Pons (tissue), 1 donor: ENCODE measurements around the gene TMEM245.
"Not testable (repeated sequence)": the region's sequence is repeated elsewhere in the genome, so short reads cannot be mapped to it uniquely, and the experiment has no call there.

Source experiments
- DNase-seq: peaks from one replicate; pipeline ENCODE4 v3.0.0-alpha.2; 2016; ENCODE audit warnings: low spot score

The TMEM245 gene

DNA sequence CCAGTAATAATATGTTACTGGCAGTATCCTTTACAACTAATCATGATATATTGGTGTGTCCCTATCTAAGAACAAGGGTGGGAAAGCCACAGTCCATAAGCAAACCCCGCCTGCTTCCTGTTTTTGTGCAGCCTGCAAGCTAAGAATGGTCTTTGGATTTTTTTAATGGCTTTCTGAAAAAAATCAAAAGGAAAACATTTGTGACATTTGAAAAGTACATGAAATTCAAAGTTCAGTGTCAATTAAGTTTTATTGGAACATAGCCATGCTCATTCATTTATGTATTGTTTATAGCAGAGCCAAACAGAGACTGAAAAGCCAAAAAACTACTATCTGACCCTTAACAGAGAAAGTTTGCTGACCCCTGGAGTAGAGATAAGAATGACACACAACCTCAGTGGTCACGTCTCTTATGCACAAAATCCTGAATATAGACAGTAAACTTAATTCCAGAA is 12.8 kb upstream of the TMEM245 start:
- no peak for DNase-seq

DNA sequence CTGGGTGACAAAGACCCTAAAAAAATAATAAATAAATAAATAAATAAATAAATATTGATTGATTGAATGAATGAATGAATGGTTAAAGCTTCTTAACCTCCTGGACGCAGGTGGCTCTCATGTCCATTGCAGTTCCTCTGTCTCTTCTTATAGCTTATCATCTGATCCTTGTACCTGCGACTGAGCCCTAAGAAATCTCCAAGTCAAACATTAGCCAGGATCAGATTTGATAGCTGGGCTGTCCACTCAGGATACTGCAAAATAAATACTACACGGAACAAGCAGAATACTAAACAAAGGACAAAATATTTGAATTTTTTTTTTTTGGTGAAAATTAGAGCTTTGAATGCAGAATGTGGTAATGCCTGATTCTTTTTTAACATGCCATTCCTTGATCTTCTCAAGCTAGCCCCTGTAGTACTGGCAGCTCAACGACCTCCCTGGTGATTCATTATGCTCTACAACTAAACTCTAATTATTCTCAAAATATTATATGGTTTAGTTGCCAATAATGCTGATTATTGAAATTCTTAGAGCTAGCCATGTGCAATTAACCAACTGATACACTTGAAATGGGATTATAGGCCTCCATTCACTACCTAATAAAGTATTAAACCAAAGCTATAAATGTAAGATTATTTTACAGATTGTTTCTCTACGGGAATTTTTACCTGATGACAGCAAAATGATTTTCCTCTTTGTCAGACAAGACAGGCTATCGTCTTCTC is 9.9 kb upstream of the TMEM245 start:
- no peak for DNase-seq

DNA sequence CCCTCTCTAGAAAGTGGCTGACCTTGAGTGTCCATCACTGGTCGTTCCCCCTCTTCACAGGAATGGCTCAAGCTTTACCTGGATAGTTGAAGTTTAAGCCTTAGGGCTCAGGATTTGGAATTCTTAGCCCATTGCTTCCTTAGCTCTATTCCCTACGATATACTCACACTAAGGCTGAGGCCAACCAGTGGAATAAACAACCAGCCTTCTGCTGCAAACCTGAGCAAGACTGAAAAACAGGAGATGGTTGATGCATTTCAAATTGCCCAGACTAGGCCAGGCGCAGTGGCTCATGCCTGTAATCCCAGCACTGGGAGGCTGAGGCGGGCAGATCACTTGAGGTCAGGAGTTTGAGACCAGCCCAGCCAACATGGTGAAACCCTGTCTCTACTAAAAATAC is 6.9 kb upstream of the TMEM245 start:
- DNase-seq: not testable (repeated sequence)

DNA sequence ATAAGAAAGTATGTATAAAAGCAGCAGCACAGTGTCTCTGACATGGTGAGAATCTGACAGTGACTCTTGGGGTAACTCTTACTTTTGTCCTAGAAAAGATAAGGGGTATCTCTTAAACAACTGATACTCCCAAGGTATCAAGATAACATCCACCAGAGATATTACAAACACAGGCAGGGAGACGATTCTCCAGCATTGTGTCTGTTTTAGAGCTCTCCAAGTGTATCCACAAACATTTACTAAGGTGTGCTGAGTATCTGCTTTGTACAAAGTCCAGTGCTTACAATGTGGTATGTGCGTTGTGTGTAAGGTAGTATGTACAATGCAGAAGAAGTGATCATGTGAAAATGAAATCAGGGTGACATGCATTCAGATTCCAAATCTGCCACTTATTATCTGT is 4.4 kb upstream of the TMEM245 start:
- DNase-seq: no peak

DNA sequence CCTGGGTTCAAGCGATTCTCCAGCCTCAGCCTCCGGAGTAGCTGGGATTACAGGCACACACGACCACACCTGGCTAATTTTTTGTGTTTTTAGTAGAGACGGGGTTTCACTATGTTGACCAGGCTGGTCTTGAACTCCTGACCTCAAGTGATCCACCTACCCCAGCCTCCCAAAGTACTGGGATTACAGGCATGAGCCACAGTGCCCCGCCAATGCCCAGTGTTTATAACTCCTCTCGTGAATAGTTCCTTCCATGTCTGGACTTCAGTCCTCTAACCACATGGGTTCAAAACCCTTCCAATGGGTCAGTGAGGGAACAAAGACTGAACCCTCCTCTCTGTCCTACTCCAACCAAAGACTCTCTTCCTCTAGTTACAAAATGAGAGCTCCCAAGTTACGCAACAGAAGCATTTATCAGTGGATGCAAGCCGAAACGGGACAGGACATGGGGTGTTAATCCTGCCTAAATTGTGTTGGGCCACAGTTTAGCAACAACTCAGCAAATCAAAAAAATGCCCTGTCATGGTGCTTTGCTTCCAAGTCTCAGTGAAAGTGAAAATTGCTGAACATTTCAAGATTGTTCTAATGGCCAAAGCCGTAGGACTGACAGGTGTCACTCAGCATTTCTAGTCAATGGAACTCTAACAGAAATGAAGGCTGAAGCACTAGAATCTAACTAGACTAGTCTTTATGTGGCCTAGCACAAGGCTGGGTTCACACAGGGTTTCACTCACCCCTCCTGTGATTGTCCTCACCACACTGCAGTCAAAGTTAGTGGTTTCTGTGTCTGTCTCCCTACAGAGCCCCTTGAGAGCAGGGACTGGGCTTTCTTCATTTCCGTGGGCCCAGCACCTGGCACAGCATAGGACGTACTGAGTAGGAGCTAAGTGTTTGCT is 3.2 kb upstream of the TMEM245 start:
- DNase-seq: no peak

DNA sequence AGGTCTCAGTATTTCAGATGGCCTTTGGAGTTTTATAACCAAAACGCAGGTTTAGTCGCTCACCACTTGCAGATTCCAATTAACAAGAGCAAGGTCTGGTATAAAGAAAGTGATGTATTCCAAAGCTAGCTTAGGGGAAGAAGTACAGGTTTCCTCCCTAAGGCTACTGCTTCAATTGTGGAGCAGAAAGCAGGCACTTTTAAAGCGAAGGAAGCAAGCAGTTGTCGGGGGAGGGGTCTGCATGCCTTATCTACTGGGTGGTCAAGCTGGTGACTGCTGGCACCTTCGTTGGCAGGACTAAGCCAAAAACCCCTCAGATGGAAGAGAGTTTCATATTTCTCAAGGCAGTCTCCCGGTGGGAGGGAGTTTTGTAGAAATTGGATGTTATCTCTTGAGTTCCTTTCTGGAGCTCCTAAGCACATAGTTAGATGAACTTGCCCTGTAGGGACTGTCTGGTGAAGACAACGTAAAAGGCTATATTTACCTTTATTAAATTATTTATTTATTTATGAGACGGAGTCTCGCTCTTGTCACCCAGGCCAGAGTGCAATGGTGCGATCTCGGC is 1.6 kb upstream of the TMEM245 start:
- DNase-seq: no peak

DNA sequence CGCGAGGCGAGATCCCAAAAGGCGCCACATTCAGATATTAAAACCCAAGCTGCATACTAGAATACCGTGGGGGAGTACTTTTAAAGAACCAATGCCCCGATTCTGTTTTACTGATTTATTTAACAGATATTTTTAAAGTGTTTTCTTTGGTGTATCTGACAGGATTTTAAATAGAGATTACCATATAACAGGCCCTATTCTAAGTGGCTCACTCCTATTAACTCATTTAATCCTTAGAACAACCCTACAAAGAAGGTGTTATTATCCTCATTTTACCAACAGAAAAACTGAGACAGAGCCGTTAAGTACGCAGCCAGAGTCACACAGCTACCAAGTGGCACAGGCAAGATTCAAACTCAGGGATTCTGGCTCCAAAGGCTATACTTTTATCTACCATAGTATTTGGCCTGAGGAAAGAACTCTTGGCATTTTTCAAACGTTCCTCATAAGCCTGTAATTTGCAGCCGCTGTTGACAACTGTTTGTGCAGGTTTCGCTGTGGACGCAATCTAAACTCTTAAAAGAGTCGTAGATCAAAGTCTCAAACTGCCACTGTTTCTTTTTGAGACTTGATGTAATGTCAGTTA is 550 bp upstream of the TMEM245 start:
- no peak for DNase-seq

DNA sequence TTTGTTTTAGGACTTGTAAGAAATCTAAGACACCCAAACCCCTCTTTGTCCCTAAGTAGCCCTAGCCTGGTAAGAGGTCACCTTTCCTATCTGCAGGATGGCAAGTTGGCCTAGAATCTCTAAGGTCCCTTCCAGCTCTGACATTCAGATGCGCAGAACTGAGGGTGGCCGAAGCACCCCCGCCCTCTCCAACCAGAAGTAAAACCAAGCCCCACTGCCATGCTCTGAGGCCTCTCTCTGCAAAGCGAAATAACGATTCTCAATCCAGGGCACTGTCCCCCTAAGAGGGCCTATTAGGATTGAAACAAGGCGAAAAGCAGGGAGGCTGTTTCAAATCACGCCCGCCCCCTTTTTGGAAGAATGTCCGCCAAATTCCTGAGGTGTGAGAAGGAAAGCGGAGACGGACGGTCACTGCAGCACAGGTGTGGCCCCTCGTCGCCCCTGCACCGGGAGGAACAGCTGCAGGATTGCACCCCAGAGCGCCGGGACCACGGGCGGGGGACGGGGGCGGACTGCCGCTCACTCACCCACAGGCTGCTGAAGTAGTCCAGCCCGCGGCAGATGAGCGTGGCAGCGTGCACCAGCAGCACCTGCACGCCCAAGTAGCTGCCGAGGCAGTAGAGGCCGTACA is 824 bp downstream of the TMEM245 start:
- no peak for DNase-seq

DNA sequence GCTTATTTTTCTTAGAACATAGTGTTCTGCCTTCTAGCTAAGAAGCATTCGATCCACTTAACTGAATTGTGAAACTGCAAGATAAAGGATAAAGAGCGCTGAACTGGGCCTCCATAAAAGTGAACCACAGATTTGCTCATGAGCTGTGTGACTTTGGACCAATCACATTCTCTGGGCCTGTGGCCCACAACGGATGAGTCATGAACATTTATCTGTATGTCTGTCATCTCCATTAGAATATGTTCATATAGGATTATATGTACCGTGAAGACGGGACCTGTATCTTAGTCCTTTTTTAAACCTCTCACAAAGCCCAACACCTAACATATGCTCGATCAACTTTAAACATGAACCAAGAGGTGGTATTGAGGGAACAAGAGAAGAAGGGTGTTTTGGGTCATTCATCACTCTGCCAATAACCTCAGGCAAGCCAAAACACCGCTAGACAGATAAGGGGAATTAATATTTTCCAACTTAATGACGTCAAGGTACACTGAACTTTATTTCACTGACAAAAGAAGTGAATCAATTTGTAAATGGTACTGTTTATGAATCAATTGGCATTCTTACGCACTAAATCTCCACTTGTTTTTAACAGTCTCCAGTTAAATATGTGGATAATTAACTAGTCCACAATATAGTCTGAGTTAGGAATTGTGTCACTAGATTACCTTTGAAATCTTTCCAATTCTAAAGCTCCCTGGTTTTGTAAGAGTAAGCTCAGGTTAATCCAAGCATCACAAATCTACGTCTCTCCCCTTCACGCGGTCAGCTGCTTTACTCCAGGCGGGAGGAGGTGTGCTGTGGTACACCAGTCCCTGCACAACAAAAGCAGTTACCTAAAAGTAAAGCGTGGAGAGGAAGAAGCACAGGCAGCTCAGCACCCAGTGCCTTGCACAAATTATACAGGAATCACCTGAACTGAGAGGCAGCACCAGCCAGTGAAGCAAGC is 1.6 kb downstream of the TMEM245 start:
- DNase-seq: no peak

DNA sequence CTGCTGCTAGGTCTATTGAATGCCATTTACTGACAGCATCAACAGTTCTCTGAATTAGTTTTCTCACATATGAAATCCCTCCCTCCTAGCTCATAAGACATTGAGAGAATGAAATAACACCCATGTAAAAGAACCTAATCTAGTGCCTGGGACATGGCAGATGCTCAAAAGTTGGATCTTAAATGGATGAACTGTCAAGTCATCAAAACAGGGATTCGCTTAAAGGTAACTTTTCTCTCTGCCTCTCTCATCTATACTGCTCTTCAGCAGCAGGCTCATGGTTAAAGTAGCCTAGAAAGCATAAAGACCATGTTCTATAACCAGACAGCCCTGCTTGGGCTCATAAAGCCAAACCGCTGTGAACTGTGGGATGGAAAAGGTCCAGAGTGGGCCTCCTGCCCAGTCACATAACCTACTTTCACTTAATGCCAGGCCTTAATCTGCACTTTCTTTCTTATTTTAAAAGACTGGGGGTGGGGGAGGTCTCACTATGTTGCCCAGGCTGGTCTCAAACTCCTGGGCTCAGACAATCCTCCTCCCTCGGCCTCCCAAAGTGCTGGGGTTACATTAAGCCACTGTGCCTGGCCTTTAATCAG is 3.7 kb downstream of the TMEM245 start:
- DNase-seq: no peak

DNA sequence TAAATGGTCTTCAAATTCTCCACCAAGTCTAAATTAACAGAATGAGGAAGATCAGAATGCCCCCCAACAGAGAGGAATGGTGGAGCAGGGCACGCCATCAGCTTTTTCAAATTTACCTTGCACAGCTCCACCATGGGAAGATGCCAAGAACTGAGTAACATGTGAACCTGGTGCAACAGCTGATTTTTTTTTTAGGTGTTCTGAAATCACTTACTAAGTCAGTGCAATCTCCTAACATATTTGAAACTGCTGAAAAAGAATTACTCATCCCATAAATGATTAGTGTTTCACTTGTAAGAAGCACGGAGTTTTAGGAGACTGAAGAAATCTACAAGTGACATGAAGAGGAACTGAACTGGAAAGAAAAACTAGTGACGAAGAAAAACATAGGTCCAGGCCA is 5.1 kb downstream of the TMEM245 start:
- no peak for DNase-seq

DNA sequence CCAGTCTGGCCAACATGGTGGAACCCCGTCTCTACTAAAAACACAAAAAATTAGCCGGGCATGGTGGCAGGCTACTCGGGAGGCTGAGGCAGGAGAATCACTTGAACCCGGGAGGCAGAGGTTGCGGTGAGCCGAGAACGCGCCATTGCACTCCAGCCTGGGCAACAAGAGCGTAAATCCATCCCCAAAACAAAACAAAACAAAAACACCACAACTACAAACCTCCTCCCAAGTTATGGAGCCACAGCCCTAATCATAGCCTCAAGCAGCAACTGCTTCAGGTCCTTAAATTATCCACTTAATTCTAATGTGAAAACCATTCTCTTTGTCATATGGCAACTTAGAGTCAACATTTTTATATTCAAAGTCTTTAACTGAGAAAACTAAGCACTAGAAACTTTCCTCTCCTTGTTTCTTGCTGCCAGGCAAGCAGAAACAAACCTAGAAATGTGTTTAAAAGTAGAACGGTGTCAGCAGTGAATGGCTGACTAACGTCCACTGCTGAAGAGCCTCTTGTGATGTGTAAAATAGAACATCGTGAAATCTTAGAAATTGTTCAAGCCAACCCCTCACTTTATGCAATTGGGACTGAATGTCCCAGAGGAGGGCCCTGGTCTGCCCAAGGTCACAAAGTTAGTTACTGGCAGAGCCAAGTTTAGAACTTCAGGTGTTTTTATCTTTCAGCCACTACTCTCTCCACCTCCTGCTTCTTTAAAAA is 5.7 kb downstream of the TMEM245 start:
- DNase-seq: no peak

DNA sequence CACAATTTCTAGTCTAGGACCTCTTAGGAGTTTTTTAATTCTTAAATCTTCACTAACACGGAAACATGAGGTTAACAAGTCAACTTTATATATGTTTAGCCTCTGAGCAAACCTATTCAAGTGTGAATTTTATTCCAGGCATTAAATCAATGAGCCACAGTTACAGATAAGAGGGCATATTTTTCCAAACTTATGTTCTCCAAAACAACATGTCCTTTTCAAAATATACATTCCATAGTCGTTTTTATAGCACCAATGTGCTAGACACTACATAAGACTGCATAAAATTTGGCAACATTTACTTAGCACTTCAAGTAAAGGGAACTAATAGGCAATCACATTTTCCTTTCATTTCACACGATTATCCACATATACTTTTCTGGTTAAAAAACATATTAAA is 6.5 kb downstream of the TMEM245 start:
- no peak for DNase-seq

DNA sequence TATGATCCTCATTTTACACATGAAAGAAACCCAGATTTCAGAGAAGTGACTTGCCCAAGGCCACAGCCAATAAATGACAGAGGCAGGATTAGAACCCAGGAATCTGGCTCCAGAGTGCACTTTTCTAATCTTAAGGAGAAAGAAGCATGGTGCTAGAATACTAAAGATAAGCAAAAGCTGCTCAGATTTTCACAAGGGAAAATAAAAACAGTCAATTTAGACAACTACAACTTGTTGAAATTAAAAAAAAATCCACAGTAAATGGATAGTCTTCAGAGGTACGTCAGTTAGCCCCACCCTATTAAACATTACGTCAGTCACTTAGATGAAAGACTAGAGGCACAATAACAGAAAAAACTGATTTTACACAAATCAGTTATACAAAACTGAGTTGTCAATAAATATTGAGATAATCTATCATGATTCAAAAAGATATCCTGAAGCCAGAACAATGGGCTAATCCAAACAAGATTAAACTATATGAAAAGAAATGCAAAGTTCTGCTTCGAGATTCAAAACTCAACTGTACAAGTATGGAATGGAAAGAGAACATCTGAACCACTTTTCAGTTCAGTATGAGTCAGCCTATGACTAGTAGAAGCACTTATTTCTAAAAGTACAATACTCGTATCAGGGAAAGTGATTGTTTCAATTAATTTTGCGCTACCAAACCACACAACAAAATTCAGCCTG is 9.3 kb downstream of the TMEM245 start:
- no peak for DNase-seq

DNA sequence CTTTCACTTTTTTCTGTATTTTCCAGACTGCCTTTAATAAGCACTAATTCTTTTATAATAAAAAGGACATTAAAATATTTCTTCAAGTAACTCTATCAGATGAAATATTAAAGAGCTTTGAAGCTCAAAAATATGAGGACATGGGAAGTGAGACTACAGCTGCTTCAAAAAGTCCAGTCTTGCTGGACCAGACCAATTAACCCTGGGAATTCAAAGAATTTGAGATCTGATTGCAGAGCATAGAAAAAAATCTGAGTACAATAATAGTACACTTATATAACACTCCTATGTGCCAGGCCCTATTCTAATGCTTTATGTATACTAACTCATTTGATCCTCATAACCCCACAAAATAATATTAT is 9.8 kb downstream of the TMEM245 start:
- DNase-seq: no peak

DNA sequence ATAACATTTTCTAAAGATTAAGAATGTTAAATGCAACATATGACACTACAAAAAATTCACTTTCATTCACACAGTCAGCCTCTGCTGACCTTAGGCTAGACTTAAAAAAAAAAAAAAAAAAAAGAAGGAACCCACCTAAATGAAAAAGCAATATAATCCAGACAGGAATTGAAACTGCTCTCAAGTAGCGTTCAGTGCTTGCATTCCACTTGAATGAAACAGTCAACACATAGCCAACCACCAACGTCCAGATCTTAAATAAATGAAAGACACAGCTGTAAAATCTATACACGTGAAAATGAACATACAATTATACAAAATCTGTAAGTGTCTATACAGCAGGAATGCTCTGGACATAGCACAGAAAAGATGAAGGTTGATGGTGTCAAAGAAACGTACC is 11.4 kb downstream of the TMEM245 start:
- no peak for DNase-seq

DNA sequence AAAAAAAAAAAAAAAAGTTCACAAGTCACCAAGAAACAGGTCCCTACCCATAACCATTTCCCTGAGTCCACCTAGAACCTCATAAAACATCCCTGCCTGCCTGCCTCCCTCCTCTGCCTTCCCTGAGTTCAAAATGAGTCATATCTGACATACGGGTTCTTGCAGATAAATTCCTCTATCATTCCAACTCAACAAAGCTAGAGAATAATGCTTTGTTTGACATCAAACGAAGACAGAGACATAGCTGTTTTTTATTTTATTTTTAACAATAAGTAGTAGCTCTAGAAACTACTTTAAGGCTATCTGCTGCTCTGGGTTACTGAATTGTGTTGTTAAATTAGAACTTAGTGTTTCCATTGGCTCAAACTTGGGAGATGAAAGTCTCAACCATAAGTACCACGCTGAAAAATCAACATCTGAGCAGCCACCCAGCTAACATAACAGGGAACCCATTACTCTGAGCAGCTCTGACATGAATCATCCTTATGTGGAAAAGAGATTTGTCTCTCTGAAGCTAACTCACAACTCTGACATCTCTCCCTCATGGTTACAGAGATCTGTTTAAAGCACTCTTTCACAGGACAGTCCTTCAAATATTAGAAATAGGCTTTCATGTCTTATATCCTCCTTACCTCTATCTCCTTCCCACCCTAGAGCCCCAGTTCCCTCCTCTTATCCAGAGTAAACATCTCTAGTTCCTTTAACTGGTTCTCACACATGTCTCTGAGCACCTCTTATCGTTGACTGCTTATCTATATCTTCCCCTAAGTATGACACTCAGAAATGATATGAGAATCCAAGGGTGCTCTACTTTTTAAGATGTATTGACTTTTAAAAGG is 12.1 kb downstream of the TMEM245 start:
- no peak for DNase-seq

DNA sequence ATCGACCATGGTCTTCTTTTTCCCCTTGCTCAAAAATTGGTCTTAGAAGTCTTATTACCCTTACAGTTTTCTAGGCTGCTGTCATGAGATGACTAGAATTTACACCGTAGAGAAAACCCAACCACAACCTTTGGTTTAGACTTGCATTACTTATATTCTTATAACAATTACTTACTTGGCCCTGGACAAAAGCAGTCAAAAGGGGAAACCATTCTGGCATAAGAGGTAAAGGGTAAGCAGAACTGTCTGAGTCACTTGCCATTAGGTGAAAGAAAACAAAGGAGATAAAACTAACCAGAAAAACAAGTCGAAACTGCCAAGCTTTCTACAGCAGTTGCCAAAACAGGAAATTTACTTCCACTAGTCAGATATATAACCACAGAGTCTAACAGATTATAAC is 17.9 kb downstream of the TMEM245 start:
- no peak for DNase-seq
